IPS-NIHi7 (cell line): Measurements from ENCODE around the gene RRH.

Experiments used
- DNase-seq: peaks from one replicate; pipeline ENCODE4 v3.0.0; 2012; ENCODE audit warnings: mixed read lengths; ENCODE audit errors: extremely low spot score

RRH gene

DNA sequence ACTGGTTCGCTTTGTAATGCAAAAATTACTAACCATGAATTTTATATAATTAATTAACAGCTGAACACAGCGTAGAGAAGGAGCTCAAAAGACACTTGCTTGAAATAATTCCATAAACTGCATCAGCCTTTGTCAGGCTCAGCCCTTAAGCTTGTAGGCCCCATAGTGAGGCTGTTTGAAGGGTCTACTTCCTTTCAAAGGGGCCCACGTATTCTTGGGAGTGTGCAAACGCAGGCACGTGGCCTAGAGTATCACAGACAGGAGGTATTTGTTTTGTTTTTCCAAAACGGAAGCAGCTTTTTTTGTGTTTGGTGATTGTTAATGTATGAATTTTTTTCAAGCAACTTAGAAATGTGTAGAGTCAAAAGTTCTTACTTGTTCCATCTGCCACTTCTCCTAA lies 59.3 kb downstream of the RRH start:
- no peak for DNase-seq

- no peak for DNase-seq
These were observed 62.3 kb downstream of the RRH start for GRCh38 chr4:109890076-109890475.
